GM21447 (cell line): Measurements from ENCODE around the gene CADPS.

Experiments
- ATAC-seq: cut with Tn5 transposase; IDR thresholded peaks from one replicate; pipeline ENCODE4 v1.9.1; 2021; ENCODE audit not compliant: unreplicated experiment

CADPS gene

DNA sequence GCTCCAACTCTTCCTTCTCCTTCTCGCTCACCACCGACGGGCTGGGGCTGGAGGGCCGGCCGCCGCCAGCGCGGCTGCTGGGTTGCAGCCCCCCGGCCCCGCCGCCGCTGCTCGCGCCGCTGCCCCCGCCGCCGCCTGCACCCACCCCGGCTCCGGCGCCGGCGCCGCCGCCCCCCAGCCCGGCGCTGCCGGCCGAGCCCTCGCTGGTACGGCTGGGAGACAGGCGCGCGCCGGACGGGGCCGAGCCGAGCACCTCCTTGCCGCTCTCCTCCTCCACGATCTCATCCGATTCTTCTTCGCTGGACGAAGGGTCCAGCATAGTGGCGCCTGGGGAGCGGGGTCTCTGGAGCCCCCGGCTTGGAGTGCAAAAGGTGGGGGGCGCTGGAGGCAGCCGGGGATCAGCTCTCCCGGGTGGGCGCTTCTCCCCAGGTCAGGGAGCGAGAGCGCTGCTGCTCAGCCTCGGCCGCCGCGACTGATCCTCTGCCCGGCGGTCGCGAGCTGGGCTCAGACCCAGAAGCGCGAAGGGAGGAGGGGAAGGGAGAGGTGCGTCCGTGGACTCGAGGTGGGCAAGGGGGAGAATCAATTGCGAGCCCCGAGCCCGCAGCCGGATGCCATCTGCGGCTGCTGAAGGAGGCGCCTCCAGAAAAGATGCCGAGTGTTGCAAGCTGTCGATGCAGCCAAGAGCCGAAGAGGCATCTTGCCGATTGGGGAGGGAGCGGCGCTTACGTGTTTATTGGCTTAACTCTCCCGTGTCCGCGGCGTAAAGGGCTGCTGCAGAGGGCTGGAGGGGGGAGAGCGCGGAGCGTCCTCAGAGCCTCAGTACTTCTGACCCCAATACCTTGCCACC, at the start of gene CADPS:
CADPS (minus strand) TSS at position 706 of the 847 bp plus-strand sequence; CDS start at position 319, 387 bp downstream.
- ATAC-seq, result no peak

DNA sequence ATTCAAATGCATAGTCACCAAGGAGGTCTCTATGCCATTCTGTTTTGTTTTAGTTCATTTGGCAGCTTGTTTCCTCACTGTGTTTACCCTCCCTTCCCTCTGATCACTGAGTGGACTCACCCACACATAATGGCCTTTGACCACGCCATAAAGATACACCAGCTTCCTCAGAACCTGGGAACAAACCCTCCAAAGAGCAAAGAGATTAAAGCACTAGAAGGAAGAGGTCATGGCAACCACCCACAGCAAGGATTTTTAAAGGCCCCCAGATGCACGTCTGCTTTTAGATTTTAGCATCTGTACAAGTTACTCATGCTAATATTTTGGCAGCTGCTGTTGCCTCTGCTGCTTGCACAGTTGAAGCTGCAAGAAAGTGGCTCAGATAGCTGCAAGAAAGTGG, 47.9 kb upstream of the CADPS start:
- ATAC-seq, result no peak

DNA sequence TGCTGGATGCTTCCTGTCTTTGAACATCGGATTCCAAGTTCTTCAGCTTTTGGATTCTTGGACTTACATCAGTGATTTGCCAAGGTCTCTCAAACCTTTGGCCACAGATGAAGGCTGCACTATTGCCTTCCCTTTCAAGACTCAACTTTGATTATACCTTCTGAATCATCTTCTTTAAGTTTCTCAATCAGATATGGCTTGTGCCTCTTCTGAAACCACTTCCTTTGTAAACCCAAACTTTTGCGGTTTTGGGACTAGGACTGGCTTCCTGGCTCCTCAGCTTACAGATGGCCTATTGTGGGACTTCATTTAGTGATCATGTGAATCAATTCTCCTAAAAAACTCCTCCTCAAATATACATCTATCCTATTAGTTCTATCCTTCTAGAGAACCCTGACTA, 47.1 kb upstream of the CADPS start:
- ATAC-seq, result no peak

DNA sequence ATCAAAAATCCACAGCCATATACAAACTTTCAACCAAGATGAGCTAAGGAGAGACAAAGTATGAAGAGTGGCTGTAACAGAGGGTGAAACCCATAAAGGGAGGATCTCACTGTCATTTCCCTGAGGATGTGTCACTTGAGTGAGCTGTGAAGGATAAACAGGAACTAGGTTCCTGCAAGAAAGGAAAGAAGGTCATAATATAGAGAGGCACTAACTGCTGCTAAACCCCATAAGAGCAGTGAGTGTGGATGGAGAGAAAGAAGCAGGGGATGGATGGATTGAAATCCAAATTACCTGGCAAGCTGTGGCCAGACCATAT, 45.2 kb upstream of the CADPS start:
- no peak for ATAC-seq

GRCh38 chr3:62919784-62920465, 44.7 kb upstream of the CADPS start:
- ATAC-seq, result no peak

DNA sequence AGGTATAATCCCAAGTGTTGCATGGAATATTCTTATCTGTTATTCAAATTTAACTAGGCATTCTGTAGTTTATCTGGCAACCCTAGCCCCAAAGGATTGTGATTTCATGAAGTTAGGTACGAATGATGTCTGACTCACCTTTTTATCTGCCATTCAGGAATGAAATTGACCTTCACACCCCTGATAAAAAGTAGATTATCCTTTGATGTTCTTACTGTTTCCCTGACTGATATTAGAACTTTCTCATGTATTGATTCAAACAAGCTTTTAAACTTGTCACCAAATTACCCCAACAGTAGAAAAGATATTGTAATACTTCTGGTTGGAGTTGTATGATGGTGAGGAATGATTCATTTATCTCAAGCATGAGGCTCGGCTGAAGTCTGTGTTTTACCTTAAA, 43.6 kb upstream of the CADPS start:
- ATAC-seq, result no peak

GRCh38 chr3:62918131-62918530, 42.9 kb upstream of the CADPS start:
- ATAC-seq, result no peak

GRCh38 chr3:62911526-62911925, 36.3 kb upstream of the CADPS start:
- no peak for ATAC-seq

DNA sequence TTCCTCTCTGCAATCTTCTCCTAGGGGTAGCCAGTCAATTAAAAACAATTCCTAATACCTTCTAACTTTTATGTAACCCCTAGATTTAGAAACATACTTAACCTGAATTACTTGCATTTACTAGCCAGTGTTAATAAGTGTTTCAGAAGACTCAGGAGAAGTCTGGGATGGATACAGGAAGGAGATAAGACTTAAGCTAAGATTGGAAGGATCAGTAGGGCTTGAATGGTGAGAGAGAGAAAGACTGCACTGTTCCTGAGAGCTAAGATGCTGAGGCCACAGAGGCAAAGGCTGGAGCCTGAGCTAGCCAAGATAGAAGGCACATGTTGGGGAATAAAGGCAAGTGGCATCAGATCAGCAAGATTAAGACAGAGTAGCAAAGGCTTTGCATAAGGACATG, 30.1 kb upstream of the CADPS start:
- no peak for ATAC-seq

DNA sequence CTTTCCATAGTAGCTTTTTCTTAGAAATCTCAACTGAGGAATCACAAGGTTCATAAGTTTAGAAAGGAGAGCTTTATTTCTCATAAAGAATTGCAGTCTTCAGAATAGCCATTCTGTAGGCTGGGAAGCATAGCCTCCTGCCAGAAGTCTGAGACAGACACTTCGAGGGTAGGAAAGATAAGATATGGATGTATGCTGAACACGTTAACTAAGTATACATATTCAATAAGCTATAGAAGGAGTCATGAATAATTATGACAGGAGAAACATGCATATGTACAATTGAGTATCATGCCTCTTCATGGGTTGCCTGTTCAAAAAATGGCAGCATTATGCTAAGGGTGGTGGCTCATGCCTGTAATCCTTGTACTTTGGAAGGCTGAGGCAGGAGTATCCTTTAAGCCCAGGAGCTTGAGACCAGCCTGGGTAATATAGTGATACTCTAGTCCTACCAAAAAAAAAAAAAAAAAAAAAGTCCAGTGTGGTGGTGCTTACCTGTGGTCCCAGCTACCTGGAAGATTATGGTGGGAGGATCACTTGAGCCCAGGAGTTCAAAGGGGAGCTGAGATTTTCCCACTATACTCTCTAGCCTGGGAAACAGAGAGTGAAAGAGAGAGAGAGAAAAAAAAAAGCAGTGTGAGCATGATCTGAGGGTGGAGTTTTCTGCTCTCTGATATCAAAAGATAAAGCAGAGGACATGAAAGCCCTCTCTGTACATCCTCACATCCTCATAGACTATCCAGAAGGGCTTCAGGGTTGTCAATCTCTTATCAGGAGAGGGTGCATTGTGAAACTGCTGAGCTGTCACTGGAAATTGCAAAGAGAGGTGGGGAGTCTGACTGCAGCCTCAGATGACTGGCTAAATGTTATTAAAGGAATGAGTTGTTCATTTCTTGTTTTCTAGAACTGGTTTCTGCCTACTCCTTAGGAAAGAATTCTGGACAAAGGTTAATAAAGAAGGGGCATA, 23.6 kb upstream of the CADPS start:
- ATAC-seq, result no peak

DNA sequence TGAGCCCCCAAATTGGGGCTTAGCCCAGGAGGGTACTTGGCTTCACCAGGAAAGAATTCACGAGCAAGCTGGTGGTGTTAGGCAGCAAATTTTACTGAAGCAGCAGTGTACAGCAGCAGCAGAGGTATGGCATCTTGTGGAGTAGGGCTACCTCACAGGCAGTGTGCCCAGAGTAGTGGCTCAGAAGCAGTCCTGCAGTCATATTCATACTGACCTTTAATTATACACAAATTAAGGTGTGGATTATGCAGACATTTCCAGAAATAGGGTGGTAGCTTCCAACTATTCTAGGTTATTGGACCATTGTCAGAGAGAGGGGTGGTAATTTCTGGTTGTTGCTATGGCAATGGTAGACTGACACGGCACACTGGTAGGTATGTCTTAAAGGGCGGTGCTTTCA, 20.7 kb upstream of the CADPS start:
- no peak for ATAC-seq

DNA sequence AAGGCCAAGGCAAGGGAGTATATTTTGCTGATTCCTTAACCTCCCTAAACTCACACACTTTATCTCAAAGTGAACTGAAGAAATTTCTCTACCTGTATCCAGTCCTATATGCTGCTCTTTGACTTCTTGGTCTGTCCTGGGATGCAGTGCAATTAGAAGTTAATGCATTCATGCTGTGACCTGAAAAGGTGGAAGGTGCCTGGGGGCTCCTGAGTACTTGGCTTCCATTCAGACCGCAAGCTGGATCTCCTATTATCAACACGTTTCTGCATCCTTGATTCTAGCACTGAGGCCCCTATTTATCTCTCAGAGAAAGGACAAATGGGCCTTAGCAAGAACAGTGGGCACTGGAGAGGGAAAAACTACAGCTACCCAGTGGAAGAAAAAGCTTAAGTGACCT, 17.7 kb upstream of the CADPS start:
- no peak for ATAC-seq

- no peak for ATAC-seq
Measured at GRCh38 chr3:62892045-62892444, 16.8 kb upstream of the CADPS start.

DNA sequence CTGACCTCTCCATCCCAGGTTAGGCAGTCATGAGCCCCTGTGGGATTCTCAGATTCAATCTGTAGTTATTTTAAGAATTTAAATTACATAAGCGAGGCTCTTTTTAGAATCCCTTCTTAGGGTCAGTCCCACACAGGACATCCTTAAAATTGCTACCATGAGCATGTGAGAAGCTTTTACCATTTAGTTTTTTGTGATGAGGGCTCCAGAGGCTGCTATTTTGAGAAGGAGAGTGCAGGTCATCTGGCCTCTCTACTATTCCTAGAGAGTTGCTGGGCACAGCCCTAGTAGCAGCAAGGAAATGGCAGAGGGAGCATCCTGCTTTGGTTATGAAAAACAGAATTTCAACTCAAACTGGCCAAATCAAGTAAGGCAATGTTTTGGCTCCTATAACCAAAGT, 13.6 kb upstream of the CADPS start:
- no peak for ATAC-seq

DNA sequence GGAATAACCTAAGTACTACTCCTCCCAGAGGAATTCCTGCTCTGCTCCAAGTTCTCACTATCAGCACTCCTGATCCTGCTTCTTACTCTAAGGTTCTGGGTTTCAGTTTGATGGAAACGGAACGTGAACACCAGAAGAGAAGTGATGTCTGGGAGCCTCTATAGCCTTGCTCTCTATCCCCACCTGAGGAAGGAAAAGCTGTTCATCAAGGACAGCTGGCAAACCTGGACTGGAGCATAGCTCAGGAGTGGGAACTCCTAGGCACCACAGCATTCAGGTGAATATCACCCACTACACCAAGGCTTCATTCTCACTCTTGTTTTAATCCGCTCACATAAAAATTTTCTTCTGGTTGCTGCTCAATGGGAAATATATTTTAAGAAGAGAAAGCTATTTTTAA, 13.0 kb upstream of the CADPS start:
- no peak for ATAC-seq

GRCh38 chr3:62885136-62885535, 9.9 kb upstream of the CADPS start:
- ATAC-seq, result no peak

- no peak for ATAC-seq
Measured at GRCh38 chr3:62884096-62884870, 9.1 kb upstream of the CADPS start.

- no peak for ATAC-seq
Measured at GRCh38 chr3:62882676-62883200, 7.5 kb upstream of the CADPS start.

DNA sequence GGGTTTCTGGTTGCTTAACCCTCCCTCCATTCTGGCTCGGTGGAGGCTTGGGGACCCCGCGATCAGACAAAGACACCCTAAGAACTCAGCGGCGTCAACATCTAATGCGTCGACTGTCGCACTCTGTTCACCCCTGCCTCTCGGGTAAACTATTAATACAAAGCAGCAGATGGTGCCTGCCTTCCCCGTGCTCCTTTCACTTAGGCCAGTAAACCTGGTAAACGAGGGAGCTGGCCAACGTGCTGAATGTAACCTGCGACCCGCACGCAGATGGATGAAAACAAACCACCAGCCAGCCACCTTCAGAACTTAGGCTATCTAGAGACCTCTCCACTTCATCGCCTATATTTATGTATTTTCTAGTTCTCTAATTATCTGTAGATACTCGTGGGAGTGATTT, 848 bp upstream of the CADPS start:
- no peak for ATAC-seq

DNA sequence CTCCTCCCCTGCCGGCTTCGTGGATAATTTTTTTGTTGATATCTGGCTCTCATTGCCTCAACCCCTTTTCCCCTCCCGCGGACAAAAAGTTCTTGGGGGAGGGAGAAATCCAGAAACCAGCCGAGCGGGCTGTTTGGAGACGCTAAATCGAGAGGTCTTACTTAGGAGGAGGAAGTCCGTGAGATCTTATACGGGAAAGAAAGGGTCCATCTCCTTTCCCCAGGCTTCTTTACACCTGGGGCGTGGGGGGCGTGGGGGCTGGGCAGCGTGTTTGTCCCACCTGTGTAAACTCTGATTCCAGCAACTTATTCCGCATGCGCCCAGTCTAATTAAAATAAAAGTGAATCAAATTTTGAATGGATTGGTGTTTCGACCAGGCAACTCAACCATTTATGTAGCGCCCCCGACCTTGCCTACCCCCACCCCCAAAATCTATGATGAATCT, 364 bp upstream of the CADPS start:
- no peak for ATAC-seq
